Fibroblast of villous mesenchyme (primary cell): ENCODE measurements around the gene PCDH9. TPM values are rescaled to one million over a fixed set of nuclear protein-coding genes. Genes with fewer than 3 reads are reported as not detected.

Source experiments
- DNase-seq: peaks from one replicate; pipeline ENCODE4 v3.0.0-alpha.2; 2010; ENCODE audit warnings: low read depth
- H3K4me3 ChIP-seq: 2 replicates; pipeline ENCODE4 v1.5.1; 2011; ENCODE audit warnings: low read depth, mild to moderate bottlenecking, low read length
- CTCF ChIP-seq: IDR thresholded peaks from 2 replicates; pipeline ENCODE4 v1.5.1; 2012; ENCODE audit warnings: low read depth, mild to moderate bottlenecking, low read length; ENCODE audit not compliant: insufficient read depth
- total RNA-seq: library from RNA; depleted of rRNA; stranded (reverse); fragments of >200 nt; gene quantifications from 2 replicates; pipeline ENCODE4 v1.2.3, GENCODE V29; 2012

PCDH9 gene
- total RNA-seq, 1 donor: 9.9 TPM

GRCh38 chr13:66409542-66409941, 820.6 kb downstream of the PCDH9 start:
- H3K4me3 ChIP-seq: no peak overlapping the region
- TF ChIP-seq CTCF: no peak
- no peak for DNase-seq

GRCh38 chr13:66407128-66407527, 823.0 kb downstream of the PCDH9 start:
- no peak for TF ChIP-seq CTCF
- no peak for DNase-seq

GRCh38 chr13:66405908-66406802, 824.0 kb downstream of the PCDH9 start:
- no peak overlapping the region for H3K4me3 ChIP-seq
- DNase-seq: peak; percentile 27
- no peak for TF ChIP-seq CTCF

More at GRCh38 chr13:66407128-66407527, 823.0 kb downstream of the PCDH9 start:
- H3K4me3 ChIP-seq: no peak overlapping the region

- no peak overlapping the region for H3K4me3 ChIP-seq
- no peak for DNase-seq
- TF ChIP-seq CTCF: no peak
Observed at GRCh38 chr13:66402546-66402945, 827.6 kb downstream of the PCDH9 start.

- DNase-seq: no peak
- no peak for TF ChIP-seq CTCF
- H3K4me3 ChIP-seq: no peak overlapping the region
Observed at GRCh38 chr13:66402066-66402465, 828.1 kb downstream of the PCDH9 start.

GRCh38 chr13:66400292-66400691, 829.8 kb downstream of the PCDH9 start:
- DNase-seq: no peak
- no peak overlapping the region for H3K4me3 ChIP-seq
- TF ChIP-seq CTCF: no peak
